H9 (cell line): ENCODE measurements around the gene AFAP1L1. TPM values are rescaled to one million over a fixed set of nuclear protein-coding genes. Genes with fewer than 3 reads are reported as not detected.

Experiments
- DNase-seq: peaks from one replicate; pipeline ENCODE4 v3.0.0-alpha.2; 2017
- H2AFZ ChIP-seq: one replicate; pipeline ENCODE4 v1.6.1; 2013; ENCODE audit warnings: mild to moderate bottlenecking, low read length, control low read depth, moderate library complexity
- H2AK5ac ChIP-seq: 2 replicates; pipeline ENCODE4 v1.6.1; 2013; ENCODE audit warnings: low read length, control low read depth, mixed read lengths; ENCODE audit not compliant: insufficient read length
- H2BK120ac ChIP-seq: one replicate; pipeline ENCODE4 v1.6.1; 2013; ENCODE audit warnings: low read depth, mild to moderate bottlenecking, low read length, control low read depth, inconsistent platforms; ENCODE audit not compliant: poor library complexity, severe bottlenecking
- H2BK12ac ChIP-seq: 2 replicates; pipeline ENCODE4 v1.6.1; 2013; ENCODE audit warnings: low read length, control low read depth, mixed read lengths, low read depth; ENCODE audit not compliant: insufficient read length
- H2BK15ac ChIP-seq: 2 replicates; pipeline ENCODE4 v1.6.1; 2013; ENCODE audit warnings: low read depth, low read length, control low read depth
- H2BK20ac ChIP-seq: one replicate; pipeline ENCODE4 v1.6.1; 2013; ENCODE audit warnings: low read depth, mild to moderate bottlenecking, low read length, control low read depth, inconsistent platforms; ENCODE audit not compliant: poor library complexity, severe bottlenecking
- H2BK5ac ChIP-seq: 2 replicates; pipeline ENCODE4 v1.6.1; 2013; ENCODE audit warnings: low read length, control low read depth, mixed read lengths; ENCODE audit not compliant: insufficient read length
- H3K14ac ChIP-seq: 2 replicates; pipeline ENCODE4 v1.6.1; 2013; ENCODE audit warnings: low read length, control low read depth; ENCODE audit not compliant: insufficient read depth
- H3K18ac ChIP-seq: 2 replicates; pipeline ENCODE4 v1.6.1; 2013; ENCODE audit warnings: low read depth, mild to moderate bottlenecking, mixed read lengths, low read length, control low read depth; ENCODE audit not compliant: insufficient read length
- H3K23ac ChIP-seq: 2 replicates; pipeline ENCODE4 v1.6.1; 2013; ENCODE audit warnings: low read length, control low read depth, mixed read lengths, low read depth; ENCODE audit not compliant: insufficient read length
- H3K23me2 ChIP-seq: 2 replicates; pipeline ENCODE4 v1.6.1; 2013; ENCODE audit warnings: low read depth, mild to moderate bottlenecking, mixed read lengths, low read length, control low read depth; ENCODE audit not compliant: insufficient read length, poor library complexity, severe bottlenecking
- H3K27ac ChIP-seq: 2 replicates; pipeline ENCODE4 v1.5.1; 2013; ENCODE audit warnings: low read length, control low read depth, mixed read lengths, low read depth; ENCODE audit not compliant: insufficient read length
- H3K27me3 ChIP-seq: 2 replicates; pipeline ENCODE4 v1.6.1; 2013; ENCODE audit warnings: low read length, control low read depth, inconsistent platforms; ENCODE audit not compliant: insufficient read depth
- H3K4ac ChIP-seq: 2 replicates; pipeline ENCODE4 v1.6.1; 2013; ENCODE audit warnings: low read depth, mild to moderate bottlenecking, control low read depth, inconsistent platforms, low read length, moderate library complexity
- H3K4me1 ChIP-seq: 2 replicates; pipeline ENCODE4 v1.6.1; 2013; ENCODE audit warnings: low read length, control low read depth, inconsistent platforms; ENCODE audit not compliant: insufficient read depth
- H3K4me2 ChIP-seq: 2 replicates; pipeline ENCODE4 v1.6.1; 2013; ENCODE audit warnings: low read length, control low read depth, mixed read lengths; ENCODE audit not compliant: insufficient read length, insufficient read depth
- H3K56ac ChIP-seq: 2 replicates; pipeline ENCODE4 v1.6.1; 2013; ENCODE audit warnings: low read depth, mild to moderate bottlenecking, mixed read lengths, low read length, control low read depth; ENCODE audit not compliant: insufficient read length
- H3K79me1 ChIP-seq: 2 replicates; pipeline ENCODE4 v1.6.1; 2013; ENCODE audit warnings: low read depth, mild to moderate bottlenecking, moderate library complexity, low read length, control low read depth, inconsistent platforms; ENCODE audit not compliant: insufficient read depth, poor library complexity, severe bottlenecking
- H3K79me2 ChIP-seq: 2 replicates; pipeline ENCODE4 v1.6.1; 2013; ENCODE audit warnings: low read length, control low read depth, inconsistent platforms; ENCODE audit not compliant: insufficient read depth
- H3K9ac ChIP-seq: 2 replicates; pipeline ENCODE4 v1.6.1; 2013; ENCODE audit warnings: low read length, control low read depth, mixed read lengths; ENCODE audit not compliant: insufficient read length; ENCODE audit errors: extremely low read depth
- H3K9me3 ChIP-seq: one replicate; pipeline ENCODE4 v1.6.1; 2013; ENCODE audit warnings: low read depth, low read length, inconsistent platforms; ENCODE audit not compliant: control insufficient read depth
- H3T11ph ChIP-seq: one replicate; pipeline ENCODE4 v1.6.1; 2013; ENCODE audit warnings: mild to moderate bottlenecking, low read length, control low read depth, inconsistent platforms
- H4K20me1 ChIP-seq: one replicate; pipeline ENCODE4 v1.6.1; 2013; ENCODE audit not compliant: control insufficient read depth, insufficient read length, insufficient read depth
- H4K5ac ChIP-seq: 2 replicates; pipeline ENCODE4 v1.6.1; 2013; ENCODE audit warnings: low read depth, mild to moderate bottlenecking, mixed read lengths, low read length, control low read depth; ENCODE audit not compliant: insufficient read length
- H4K8ac ChIP-seq: replicated peaks from 2 replicates; pipeline ENCODE4 v1.6.1; 2013; ENCODE audit warnings: low read length, control low read depth, mixed read lengths, low read depth; ENCODE audit not compliant: insufficient read length
- H4K91ac ChIP-seq: 2 replicates; pipeline ENCODE4 v1.6.1; 2013; ENCODE audit warnings: low read depth, mild to moderate bottlenecking, moderate library complexity, mixed read lengths, low read length, control low read depth; ENCODE audit not compliant: insufficient read length
- H3K27ac Mint-ChIP-seq, 3 experiments: 2 replicates in 2 of 3; 3 replicates in 1 of 3; pipeline ENCODE4 v1.8.0; 2020 to 2021; ENCODE audit warnings: mixed read lengths in 3 of 3, mild to moderate bottlenecking in 1 of 3, moderate library complexity in 1 of 3
- H3K27me3 Mint-ChIP-seq: 2 replicates; pipeline ENCODE4 v1.8.0; 2021; ENCODE audit warnings: low read depth, mild to moderate bottlenecking, moderate library complexity, mixed read lengths
- H3K36me3 Mint-ChIP-seq, 3 experiments: 2 replicates in 2 of 3; 3 replicates in 1 of 3; pipeline ENCODE4 v1.8.0; 2020 to 2021; ENCODE audit warnings: low read depth in 3 of 3, mixed read lengths in 3 of 3; ENCODE audit not compliant: insufficient read depth in 1 of 3
- H3K4me1 Mint-ChIP-seq, 2 experiments: 2 replicates each; pipeline ENCODE4 v1.8.0; 2020; ENCODE audit warnings: mixed read lengths in 2 of 2
- H3K4me3 Mint-ChIP-seq, 2 experiments: 2 replicates in 1 of 2; 3 replicates in 1 of 2; pipeline ENCODE4 v1.8.0; 2020 to 2021; ENCODE audit warnings: mild to moderate bottlenecking in 2 of 2, mixed read lengths in 2 of 2, moderate library complexity in 1 of 2
- H3K9me3 Mint-ChIP-seq, 2 experiments: 2 replicates in 1 of 2; 3 replicates in 1 of 2; pipeline ENCODE4 v1.8.0; 2020; ENCODE audit warnings: mild to moderate bottlenecking in 2 of 2, mixed read lengths in 2 of 2, moderate library complexity in 1 of 2
- WGBS: extraction: QIAGEN DNeasy Blood & Tissue Kit; methylation state at CpG from one replicate; pipeline ENCODE4 v1.1.7; 2013; ENCODE audit warnings: missing lambda C conversion rate, low lambda C conversion rate, mixed read lengths; ENCODE audit not compliant: insufficient read length; ENCODE audit errors: extremely low coverage; 5-methylcytosine and 5-hydroxymethylcytosine counted together
- total RNA-seq: library from RNA; stranded (reverse); gene quantifications from 2 replicates; pipeline ENCODE4 v1.2.1, GENCODE V29; 2021
- TF ChIP-seq, protein P1 (sequence below): fragments of 200-600 bp; sonication (generic); conservative IDR thresholded peaks from 3 replicates; pipeline ENCODE4 v1.8.0; 2021; ENCODE audit warnings: antibody characterized with exemption, mild to moderate bottlenecking

Gene AFAP1L1
- total RNA-seq, 1 experiment from 2014 or later: 1.8 TPM

DNA sequence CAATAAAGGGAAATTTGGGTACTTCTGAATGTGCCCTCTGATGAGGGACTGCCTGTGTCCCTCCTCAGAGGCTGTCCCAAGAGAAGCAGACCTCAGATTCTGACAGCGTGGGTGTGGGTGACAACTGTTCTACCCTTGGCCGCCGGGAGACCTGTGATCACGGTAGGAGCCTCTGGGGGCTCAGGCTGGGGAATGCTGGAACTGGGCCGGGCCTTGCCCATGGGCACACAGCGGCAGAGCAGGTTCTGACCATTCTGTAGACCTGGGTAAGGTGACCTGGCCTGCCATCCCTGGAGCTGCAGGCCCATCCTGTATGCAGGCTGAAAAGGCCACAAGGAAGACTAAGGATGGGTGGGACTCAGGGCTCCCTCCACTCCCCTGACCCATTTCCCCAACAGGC, 44.1 kb downstream of the AFAP1L1 start:
- Mint-ChIP-seq H3K27ac (no peak overlapping the region), H3K27me3 (no peaks in the 10 kb centered on the region; the same call in none of the 2 replicates), H3K9me3 (no peaks in the 10 kb centered on the region), H3K4me3 (no peak overlapping the region), H3K4me1 (peaks cover 7 to 9% of the 10 kb centered on the region in 2 experiments), H3K36me3 (no peaks in the 10 kb centered on the region)
- Histone ChIP-seq H3K9ac (no peak overlapping the region), H3T11ph (no peak overlapping the region), H3K4me2 (no peak overlapping the region), H3K4ac (no peak overlapping the region), H3K27me3 (no peaks in the 10 kb centered on the region), H3K14ac (no peak overlapping the region), H4K5ac (no peak overlapping the region), H4K8ac (no peak overlapping the region), H4K20me1 (no peaks in the 10 kb centered on the region), H3K18ac (no peak overlapping the region), H2BK15ac (no peak overlapping the region), H2BK120ac (no peak overlapping the region), H3K79me2 (no peaks in the 10 kb centered on the region), H2AFZ (no peak overlapping the region), H2BK20ac (no peak overlapping the region), H3K79me1 (no peaks in the 10 kb centered on the region), H3K27ac (no peak overlapping the region), H4K91ac (no peak overlapping the region), H2AK5ac (no peak overlapping the region), H3K56ac (no peak overlapping the region), H2BK5ac (no peak overlapping the region), H3K23me2 (peaks cover 3% of the 10 kb centered on the region), H3K23ac (no peak overlapping the region), H3K9me3 (no peaks in the 10 kb centered on the region), H2BK12ac (no peak overlapping the region), H3K4me1 (no peaks in the 10 kb centered on the region)
- TF ChIP-seq, protein P1, sequence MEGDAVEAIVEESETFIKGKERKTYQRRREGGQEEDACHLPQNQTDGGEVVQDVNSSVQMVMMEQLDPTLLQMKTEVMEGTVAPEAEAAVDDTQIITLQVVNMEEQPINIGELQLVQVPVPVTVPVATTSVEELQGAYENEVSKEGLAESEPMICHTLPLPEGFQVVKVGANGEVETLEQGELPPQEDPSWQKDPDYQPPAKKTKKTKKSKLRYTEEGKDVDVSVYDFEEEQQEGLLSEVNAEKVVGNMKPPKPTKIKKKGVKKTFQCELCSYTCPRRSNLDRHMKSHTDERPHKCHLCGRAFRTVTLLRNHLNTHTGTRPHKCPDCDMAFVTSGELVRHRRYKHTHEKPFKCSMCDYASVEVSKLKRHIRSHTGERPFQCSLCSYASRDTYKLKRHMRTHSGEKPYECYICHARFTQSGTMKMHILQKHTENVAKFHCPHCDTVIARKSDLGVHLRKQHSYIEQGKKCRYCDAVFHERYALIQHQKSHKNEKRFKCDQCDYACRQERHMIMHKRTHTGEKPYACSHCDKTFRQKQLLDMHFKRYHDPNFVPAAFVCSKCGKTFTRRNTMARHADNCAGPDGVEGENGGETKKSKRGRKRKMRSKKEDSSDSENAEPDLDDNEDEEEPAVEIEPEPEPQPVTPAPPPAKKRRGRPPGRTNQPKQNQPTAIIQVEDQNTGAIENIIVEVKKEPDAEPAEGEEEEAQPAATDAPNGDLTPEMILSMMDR: no peak
- no peak for DNase-seq
- WGBS: no CpG with 5 or more reads among the region's 6 CpGs
